ENCODE results near the gene RPS15. TPM values are rescaled to one million over a fixed set of nuclear protein-coding genes. Genes with fewer than 3 reads are reported as not detected.
A peak's percentile ranks its signal among the peaks of the same experiment; 100 is the strongest.

RPS15 gene
- polyA plus RNA-seq, 1 of the 3 experiments (the other 2 are of a cell fraction) = 3,749 TPM

DNA sequence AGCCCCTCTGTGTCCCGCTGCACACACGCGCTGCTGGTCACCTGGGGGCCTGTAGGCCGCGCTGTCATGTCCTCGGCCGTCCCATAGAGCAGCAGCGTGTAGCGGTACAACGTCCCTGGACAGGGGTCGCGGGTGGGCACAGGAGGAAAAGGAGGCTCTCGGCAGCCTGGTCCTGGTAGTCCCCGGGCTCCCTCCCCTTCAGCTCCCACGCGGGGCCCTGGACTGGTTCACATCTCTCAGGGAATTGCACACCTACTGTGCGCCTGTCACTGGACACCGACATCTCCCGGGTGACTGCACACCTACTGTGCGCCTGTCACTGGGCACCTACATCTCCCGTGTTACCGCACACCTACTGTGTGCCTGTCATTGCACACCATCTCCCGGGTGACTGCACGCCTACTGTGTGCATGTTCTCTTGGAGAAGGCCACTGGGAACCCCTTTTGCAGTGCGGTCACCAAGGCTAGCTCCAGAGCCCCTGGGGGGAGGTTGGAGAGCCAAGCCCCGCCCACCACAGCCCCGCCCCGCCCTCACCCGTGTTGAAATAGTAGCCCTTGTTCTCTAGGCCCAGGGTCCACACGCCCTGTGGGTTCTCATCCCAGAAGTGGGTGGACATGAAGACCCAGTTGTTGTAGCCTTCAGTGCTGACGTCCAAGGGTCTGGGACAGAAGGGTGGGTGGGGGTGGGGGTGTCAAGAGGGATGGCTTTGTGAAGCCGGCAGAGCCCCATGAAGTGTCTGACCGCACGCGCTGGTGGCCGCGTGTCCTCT is 44.4 kb downstream of the RPS15 start (continued):
- no peak for TF ChIP-seq SMC3 (IDR thresholded peaks at IDR 0.05; ENCODE audit: low read depth, low read length)

DNA sequence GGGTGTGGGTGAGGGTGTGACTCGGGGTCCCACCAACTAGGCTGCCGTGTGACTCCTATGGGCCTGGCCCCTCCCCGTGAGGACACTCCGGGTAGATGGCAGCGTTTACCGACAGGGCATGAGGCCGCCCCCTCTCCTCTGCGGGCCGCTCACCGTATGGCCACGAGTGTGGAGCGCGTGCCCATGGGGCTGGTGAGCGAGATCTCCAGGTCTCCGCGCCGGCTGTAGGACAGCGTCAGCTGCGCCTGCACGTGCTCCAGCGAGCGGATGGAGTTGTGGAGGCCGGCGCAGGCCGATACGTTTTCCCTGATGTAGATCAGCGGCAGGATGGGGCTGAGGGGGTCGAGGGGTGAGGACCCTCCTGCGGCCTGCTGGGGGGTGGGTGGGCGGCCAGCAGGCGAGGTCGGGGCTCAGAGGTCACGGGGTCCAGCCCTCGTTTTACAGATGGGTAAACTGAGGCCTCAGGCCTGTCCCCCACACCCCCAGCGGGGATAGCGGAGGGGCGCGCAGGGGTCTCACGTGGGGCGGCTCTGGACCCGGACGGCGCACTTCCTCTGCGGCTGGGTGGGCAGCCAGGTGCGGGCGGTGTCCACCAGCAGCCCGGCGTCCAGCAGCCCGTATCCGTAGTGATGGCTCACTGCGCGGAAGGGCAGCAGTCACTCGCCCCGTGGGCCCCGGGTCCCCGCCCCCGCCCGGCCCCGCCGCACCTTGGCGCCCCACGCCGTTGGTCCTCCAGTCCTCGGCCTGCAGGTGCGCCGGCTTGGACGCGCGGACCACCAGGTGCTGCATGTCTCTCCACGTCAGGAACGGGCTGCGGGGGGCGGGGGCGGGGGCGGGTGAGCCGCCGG is 45.2 kb downstream of the RPS15 start:
- peaks cover 7% of the 10 kb centered on the region for H3K79me2 ChIP-seq (ENCODE audit: insufficient read depth)
- H3K9me3 ChIP-seq = no peaks in the 10 kb centered on the region
- H3K27me3 ChIP-seq (ENCODE audit: insufficient read depth) = no peaks in the 10 kb centered on the region
- H3K4me3 ChIP-seq (ENCODE audit: low read depth in 2 of 2, low read length in 1 of 2) = no peak overlapping the region
- peaks cover 4% of the 10 kb centered on the region for H3F3A ChIP-seq (replicated peaks; ENCODE audit: insufficient read depth)
- POLR2A ChIA-PET = no interaction called here
- DNase-seq = peak; percentile 37
- no peaks in the 10 kb centered on the region for H3K36me3 ChIP-seq (replicated peaks in 1 of 2; ENCODE audit: control insufficient read depth in 1 of 2, insufficient read depth in 2 of 2, low read length in 1 of 2)
- H3K9me2 ChIP-seq = no peaks in the 10 kb centered on the region
- no peaks in the 10 kb centered on the region for H3K4me1 ChIP-seq (ENCODE audit: control insufficient read depth in 1 of 2, insufficient read depth in 2 of 2, low read depth in 1 of 2, low read length in 1 of 2)
- 96% methylated on average over 34 of the region's 77 CpGs for WGBS (ENCODE audit: low lambda C conversion rate)
- H3K27ac ChIP-seq (ENCODE audit: low read depth in 2 of 2, low read length in 1 of 2) = no peak overlapping the region
- no peak overlapping the region for H2AFZ ChIP-seq (ENCODE audit: low read depth)
- H4K20me1 ChIP-seq (ENCODE audit: insufficient read depth) = no peaks in the 10 kb centered on the region
- CTCF ChIA-PET = no interaction called here
- no peak overlapping the region for H3K4me2 ChIP-seq
- TF ChIP-seq FOXM1 (IDR thresholded peaks at IDR 0.05; ENCODE audit: low read depth) (no peak), GABPA (IDR thresholded peaks at IDR 0.05; ENCODE audit: low read depth) (no peak)
- no peak overlapping the region for H3K9ac ChIP-seq

DNA sequence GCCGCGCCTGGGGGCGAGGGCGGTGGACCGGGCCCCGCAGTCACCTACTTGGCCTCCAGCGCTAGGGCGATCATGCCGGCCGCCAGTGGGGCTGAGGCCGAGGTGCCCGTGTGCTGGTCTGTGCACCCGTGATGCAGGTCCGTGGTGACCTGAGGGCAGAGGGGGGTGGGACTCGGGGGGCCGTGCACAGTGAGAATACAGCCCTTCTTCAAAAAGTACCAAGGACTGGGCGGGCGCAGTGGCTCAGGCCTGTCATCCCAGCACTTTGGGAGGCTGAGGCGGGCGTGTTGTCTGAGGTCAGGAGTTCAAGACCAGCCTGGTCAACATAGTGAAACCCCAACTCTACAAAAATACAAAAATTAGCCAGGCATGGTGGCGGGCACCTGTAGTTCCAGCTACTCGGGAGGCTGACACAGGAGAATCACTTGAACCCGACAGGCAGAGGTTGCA is 45.8 kb downstream of the RPS15 start:
- no peaks in the 10 kb centered on the region for H3K4me1 ChIP-seq (ENCODE audit: control insufficient read depth in 1 of 2, insufficient read depth in 2 of 2, low read depth in 1 of 2, low read length in 1 of 2)
- H3K9me2 ChIP-seq = no peaks in the 10 kb centered on the region
- 92% methylated on average over 22 of the region's 23 CpGs for WGBS (ENCODE audit: low lambda C conversion rate)
- H3K27ac ChIP-seq (ENCODE audit: low read depth in 2 of 2, low read length in 1 of 2) = no peak overlapping the region
- H2AFZ ChIP-seq (ENCODE audit: low read depth) = no peak overlapping the region
- no peak for DNase-seq
- ChIA-PET POLR2A (no interaction called here), CTCF (no interaction called here)
- H3K9ac ChIP-seq = no peak overlapping the region
- H3K4me2 ChIP-seq = no peak overlapping the region
- H3F3A ChIP-seq (replicated peaks; ENCODE audit: insufficient read depth) = peaks cover 4% of the 10 kb centered on the region
- H3K9me3 ChIP-seq = no peaks in the 10 kb centered on the region
- H3K4me3 ChIP-seq (ENCODE audit: low read depth in 2 of 2, low read length in 1 of 2) = no peak overlapping the region
- no peaks in the 10 kb centered on the region for H4K20me1 ChIP-seq (ENCODE audit: insufficient read depth)
- peaks cover under 1% of the 10 kb centered on the region; the same call in 1 of the 2 replicates for H3K79me2 ChIP-seq (ENCODE audit: insufficient read depth)
- H3K27me3 ChIP-seq (ENCODE audit: insufficient read depth) = no peaks in the 10 kb centered on the region
- H3K36me3 ChIP-seq (replicated peaks in 1 of 2; ENCODE audit: control insufficient read depth in 1 of 2, insufficient read depth in 2 of 2, low read length in 1 of 2) = no peaks in the 10 kb centered on the region
- TF ChIP-seq MEF2A (IDR thresholded peaks at IDR 0.05; ENCODE audit: borderline replicate concordance, low read depth) = no peak
- TF ChIP-seq TAF1 (IDR thresholded peaks at IDR 0.05; ENCODE audit: borderline replicate concordance, low read depth, low read length) = no peak
- TF ChIP-seq, protein P1, sequence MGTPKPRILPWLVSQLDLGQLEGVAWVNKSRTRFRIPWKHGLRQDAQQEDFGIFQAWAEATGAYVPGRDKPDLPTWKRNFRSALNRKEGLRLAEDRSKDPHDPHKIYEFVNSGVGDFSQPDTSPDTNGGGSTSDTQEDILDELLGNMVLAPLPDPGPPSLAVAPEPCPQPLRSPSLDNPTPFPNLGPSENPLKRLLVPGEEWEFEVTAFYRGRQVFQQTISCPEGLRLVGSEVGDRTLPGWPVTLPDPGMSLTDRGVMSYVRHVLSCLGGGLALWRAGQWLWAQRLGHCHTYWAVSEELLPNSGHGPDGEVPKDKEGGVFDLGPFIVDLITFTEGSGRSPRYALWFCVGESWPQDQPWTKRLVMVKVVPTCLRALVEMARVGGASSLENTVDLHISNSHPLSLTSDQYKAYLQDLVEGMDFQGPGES (IDR thresholded peaks at IDR 0.05; ENCODE audit: low read depth, low read length) = no peak
- no peak for TF ChIP-seq FOXM1 (IDR thresholded peaks at IDR 0.05; ENCODE audit: low read depth)
- TF ChIP-seq SMC3 (IDR thresholded peaks at IDR 0.05; ENCODE audit: low read depth, low read length) = no peak
- no peak for TF ChIP-seq GABPA (IDR thresholded peaks at IDR 0.05; ENCODE audit: low read depth)
- no peak for TF ChIP-seq TCF12 (IDR thresholded peaks at IDR 0.05)
- TF ChIP-seq RXRA (IDR thresholded peaks at IDR 0.05; ENCODE audit: borderline replicate concordance, low read depth) = no peak
- TF ChIP-seq, protein P2, sequence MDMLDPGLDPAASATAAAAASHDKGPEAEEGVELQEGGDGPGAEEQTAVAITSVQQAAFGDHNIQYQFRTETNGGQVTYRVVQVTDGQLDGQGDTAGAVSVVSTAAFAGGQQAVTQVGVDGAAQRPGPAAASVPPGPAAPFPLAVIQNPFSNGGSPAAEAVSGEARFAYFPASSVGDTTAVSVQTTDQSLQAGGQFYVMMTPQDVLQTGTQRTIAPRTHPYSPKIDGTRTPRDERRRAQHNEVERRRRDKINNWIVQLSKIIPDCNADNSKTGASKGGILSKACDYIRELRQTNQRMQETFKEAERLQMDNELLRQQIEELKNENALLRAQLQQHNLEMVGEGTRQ (IDR thresholded peaks at IDR 0.05; ENCODE audit: borderline replicate concordance, low read depth, low read length) = no peak
- no peak for TF ChIP-seq NFIC (IDR thresholded peaks at IDR 0.05; ENCODE audit: borderline replicate concordance)
- TF ChIP-seq RFX5 (IDR thresholded peaks at IDR 0.05; ENCODE audit: low read length) = no peak

Data from SK-N-SH (cell line).